DOHH2 (cell line): ENCODE measurements around the gene PPP1R3E.

Source experiments
- EZH2phosphoT487 ChIP-seq: fragments of 200-600 bp; sonication (generic); IDR thresholded peaks from 2 replicates; pipeline ENCODE4 v1.6.1; 2017; ENCODE audit warnings: borderline replicate concordance, mild to moderate bottlenecking, antibody characterized with exemption, low read length, moderate library complexity, mixed read lengths
- TF ChIP-seq, protein P1 (sequence below): fragments of 200-600 bp; sonication (generic); IDR thresholded peaks from one replicate; pipeline ENCODE4 v1.5.1; 2014; ENCODE audit warnings: antibody characterized with exemption, mild to moderate bottlenecking, low read depth, low read length; ENCODE audit not compliant: poor library complexity, severe bottlenecking

GRCh38 chr14:23323838-23324454 lies 21.3 kb upstream of the PPP1R3E start:
- TF ChIP-seq, protein P1, sequence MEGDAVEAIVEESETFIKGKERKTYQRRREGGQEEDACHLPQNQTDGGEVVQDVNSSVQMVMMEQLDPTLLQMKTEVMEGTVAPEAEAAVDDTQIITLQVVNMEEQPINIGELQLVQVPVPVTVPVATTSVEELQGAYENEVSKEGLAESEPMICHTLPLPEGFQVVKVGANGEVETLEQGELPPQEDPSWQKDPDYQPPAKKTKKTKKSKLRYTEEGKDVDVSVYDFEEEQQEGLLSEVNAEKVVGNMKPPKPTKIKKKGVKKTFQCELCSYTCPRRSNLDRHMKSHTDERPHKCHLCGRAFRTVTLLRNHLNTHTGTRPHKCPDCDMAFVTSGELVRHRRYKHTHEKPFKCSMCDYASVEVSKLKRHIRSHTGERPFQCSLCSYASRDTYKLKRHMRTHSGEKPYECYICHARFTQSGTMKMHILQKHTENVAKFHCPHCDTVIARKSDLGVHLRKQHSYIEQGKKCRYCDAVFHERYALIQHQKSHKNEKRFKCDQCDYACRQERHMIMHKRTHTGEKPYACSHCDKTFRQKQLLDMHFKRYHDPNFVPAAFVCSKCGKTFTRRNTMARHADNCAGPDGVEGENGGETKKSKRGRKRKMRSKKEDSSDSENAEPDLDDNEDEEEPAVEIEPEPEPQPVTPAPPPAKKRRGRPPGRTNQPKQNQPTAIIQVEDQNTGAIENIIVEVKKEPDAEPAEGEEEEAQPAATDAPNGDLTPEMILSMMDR = no peak
- TF ChIP-seq EZH2phosphoT487 = no peak
